Mammary epithelial cell (primary cell): ENCODE measurements around the gene DIPK1B.

ENCODE experiments used
- CTCF ChIP-seq, 2 donors: IDR thresholded peaks in 1 of 2; conservative IDR thresholded peaks in 1 of 2; 2 replicates each; pipeline ENCODE4 v1.5.1; 2011 to 2012; ENCODE audit warnings: inconsistent platforms in 2 of 2, low read length in 2 of 2, mild to moderate bottlenecking in 2 of 2, control low read depth in 1 of 2, low read depth in 1 of 2; ENCODE audit not compliant: insufficient read depth in 1 of 2; ENCODE audit errors: extremely low read depth in 1 of 2
- EZH2 ChIP-seq: IDR thresholded peaks from 2 replicates; pipeline ENCODE4 v1.6.1; 2012; ENCODE audit warnings: low read length, inconsistent platforms, borderline replicate concordance

DNA sequence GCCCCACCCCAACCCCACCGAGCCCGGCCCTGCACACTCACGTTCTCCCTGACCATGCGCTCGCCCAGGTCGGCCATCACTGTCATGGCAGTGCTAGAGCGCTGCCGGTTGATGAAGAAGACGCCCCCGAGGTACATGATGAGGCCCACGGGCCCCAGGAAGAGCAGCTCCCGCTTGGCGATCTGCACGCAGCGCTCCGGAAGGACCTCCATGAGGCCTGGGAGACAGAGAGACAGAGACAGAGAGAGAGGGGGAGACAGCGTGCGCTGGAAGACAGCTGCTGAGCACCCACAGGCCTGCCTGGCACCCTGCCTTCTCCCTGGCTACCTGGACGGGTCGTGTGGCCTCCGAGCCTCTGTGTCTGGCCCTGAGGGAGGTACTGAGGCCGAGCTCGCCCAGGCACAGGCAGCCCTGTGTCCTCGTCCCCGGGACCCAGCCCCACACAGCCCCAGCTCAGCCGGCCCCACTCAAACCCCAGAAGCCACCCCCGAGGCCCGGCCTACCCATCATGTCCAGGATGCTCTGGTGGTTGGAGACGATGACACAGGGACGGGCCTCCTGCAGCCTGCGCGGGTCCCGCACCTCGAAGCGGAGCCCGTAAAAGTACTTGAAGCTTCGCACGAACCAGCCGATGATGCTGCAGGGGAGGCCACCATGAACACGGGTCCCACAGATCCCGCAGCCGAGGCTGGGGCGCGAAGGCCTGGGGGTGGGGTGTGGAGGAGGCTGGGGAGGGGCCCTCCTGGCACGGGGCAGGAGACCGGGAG, 35.3 kb upstream of the DIPK1B start:
- TF ChIP-seq CTCF (conservative IDR thresholded peaks at IDR 0.05 in 1 of 2, IDR thresholded peaks at IDR 0.05 in 1 of 2; ENCODE audit: extremely low read depth in 1 of 2, insufficient read depth in 1 of 2, low read depth in 1 of 2, low read length in 2 of 2) (no peak), EZH2 (no peak)
